ENCODE measurements around the gene CCDC195.

DNA sequence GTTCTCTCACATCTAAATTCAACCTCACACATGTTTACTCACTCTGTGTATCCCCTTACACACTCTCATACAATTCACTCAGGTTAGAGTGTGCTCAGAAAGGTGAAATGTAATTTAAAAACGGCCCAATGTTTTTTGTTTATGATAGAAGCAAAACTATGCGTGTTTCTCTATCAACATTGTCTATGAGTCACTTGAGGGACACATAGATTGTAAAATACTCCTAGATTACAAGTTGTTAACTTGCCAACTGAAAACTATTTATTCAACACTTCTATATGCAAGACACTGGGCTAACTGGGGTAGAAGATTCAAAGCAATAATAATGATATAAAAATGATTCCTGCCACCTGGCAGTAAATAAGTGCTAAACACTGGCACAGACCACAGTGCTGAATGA lies 24.6 kb downstream of the CCDC195 start:
- TF ChIP-seq, protein P1, sequence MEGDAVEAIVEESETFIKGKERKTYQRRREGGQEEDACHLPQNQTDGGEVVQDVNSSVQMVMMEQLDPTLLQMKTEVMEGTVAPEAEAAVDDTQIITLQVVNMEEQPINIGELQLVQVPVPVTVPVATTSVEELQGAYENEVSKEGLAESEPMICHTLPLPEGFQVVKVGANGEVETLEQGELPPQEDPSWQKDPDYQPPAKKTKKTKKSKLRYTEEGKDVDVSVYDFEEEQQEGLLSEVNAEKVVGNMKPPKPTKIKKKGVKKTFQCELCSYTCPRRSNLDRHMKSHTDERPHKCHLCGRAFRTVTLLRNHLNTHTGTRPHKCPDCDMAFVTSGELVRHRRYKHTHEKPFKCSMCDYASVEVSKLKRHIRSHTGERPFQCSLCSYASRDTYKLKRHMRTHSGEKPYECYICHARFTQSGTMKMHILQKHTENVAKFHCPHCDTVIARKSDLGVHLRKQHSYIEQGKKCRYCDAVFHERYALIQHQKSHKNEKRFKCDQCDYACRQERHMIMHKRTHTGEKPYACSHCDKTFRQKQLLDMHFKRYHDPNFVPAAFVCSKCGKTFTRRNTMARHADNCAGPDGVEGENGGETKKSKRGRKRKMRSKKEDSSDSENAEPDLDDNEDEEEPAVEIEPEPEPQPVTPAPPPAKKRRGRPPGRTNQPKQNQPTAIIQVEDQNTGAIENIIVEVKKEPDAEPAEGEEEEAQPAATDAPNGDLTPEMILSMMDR (conservative IDR thresholded peaks at IDR 0.05; ENCODE audit: low read depth, low read length) = no peak
- no peak for TF ChIP-seq EZH2 (IDR thresholded peaks at IDR 0.05; ENCODE audit: borderline replicate concordance, low read depth, low read length, poor library complexity, severe bottlenecking)
